GM12878 (cell line): Measurements from ENCODE around the gene XPNPEP2. TPM values are rescaled to one million over a fixed set of nuclear protein-coding genes. Genes with fewer than 3 reads are reported as not detected.

ENCODE experiments used
- ATAC-seq: fragments of 200-7000 bp; cut with Tn5 transposase; 3 replicates; pipeline ENCODE4 v1.9.1; 2020; ENCODE audit warnings: mild to moderate bottlenecking, moderate library complexity
- BruUV-seq: library from RNA; stranded (reverse); fragments of 400-500 nt; replicated peaks from 2 replicates; lab custom pipeline; 2021; lab: Mats Ljungman, UMichigan
- CTCF ChIA-PET: fragments of 300-600 bp; sonication (Branson Sonifier 250); formaldehyde crosslinking; extraction: SDS; loops from one replicate; lab custom pipeline; 2021; ENCODE audit warnings: inconsistent platforms; lab: Yijun Ruan, JAX
- POLR2A ChIA-PET: fragments of 350-600 bp; formaldehyde crosslinking; extraction: SDS; loops from one replicate; lab custom pipeline; 2021; ENCODE audit warnings: inconsistent platforms; lab: Charles Lee
- RAD21 ChIA-PET: fragments of 300-600 bp; sonication (Branson Sonifier 250); formaldehyde crosslinking; loops from one replicate; lab custom pipeline; 2023; ENCODE audit warnings: antibody characterized with exemption; ENCODE audit not compliant: unreplicated experiment; lab: Charles Lee
- SMC1A ChIA-PET: fragments of 300-600 bp; sonication (Branson Sonifier 250); formaldehyde crosslinking; loops from one replicate; lab custom pipeline; 2023; ENCODE audit not compliant: unreplicated experiment, uncharacterized antibody; lab: Charles Lee
- DNase-seq: peaks from one replicate; pipeline ENCODE4 v3.0.0-alpha.2; 2011; ENCODE audit warnings: low read depth, low spot score
- FAIRE-seq: peaks from 3 replicates; lab custom pipeline; 2011; peaks lifted over from hg19 to GRCh38; lab: Jason Lieb, UNC
- H2AFZ ChIP-seq: 2 replicates; pipeline ENCODE4 v1.6.0; 2011; ENCODE audit warnings: low read depth, low read length, control low read depth; ENCODE audit not compliant: control insufficient read depth
- H3K27ac ChIP-seq: 2 replicates; pipeline ENCODE4 v1.5.1; 2011; ENCODE audit warnings: control low read depth; ENCODE audit not compliant: control insufficient read depth, insufficient read depth
- H3K27me3 ChIP-seq, 2 experiments: replicated peaks in 1 of 2; 2 replicates each; pipeline versions ENCODE4 v1.6.0 to v1.6.1; 2011; ENCODE audit warnings: low read length in 1 of 2; ENCODE audit not compliant: control insufficient read depth in 2 of 2, insufficient read depth in 2 of 2
- H3K36me3 ChIP-seq, 2 experiments: 2 replicates each; pipeline ENCODE4 v1.5.1; 2011; ENCODE audit warnings: low read length in 1 of 2; ENCODE audit not compliant: control insufficient read depth in 2 of 2, insufficient read depth in 2 of 2
- H3K4me1 ChIP-seq: 2 replicates; pipeline ENCODE4 v1.6.1; 2011; ENCODE audit warnings: mild to moderate bottlenecking, low read length, moderate library complexity, mixed read lengths; ENCODE audit not compliant: control insufficient read depth, insufficient read depth
- H3K4me2 ChIP-seq: 2 replicates; pipeline ENCODE4 v1.6.0; 2011; ENCODE audit warnings: control low read depth; ENCODE audit not compliant: control insufficient read depth, insufficient read depth
- H3K4me3 ChIP-seq: fragments of 200-600 bp; sonication (generic); 2 replicates; pipeline ENCODE4 v1.5.1; 2016
- H3K79me2 ChIP-seq: 2 replicates; pipeline ENCODE4 v1.6.0; 2011; ENCODE audit warnings: low read length; ENCODE audit not compliant: control insufficient read depth, insufficient read depth
- H3K9ac ChIP-seq: 2 replicates; pipeline ENCODE4 v1.8.0; 2011; ENCODE audit warnings: low read length, control low read depth, mixed read lengths; ENCODE audit not compliant: control insufficient read depth, insufficient read depth
- H3K9me3 ChIP-seq: replicated peaks from 3 replicates; pipeline ENCODE4 v1.5.1; 2011; ENCODE audit warnings: mild to moderate bottlenecking, low read length; ENCODE audit not compliant: control insufficient read depth, insufficient read depth
- H4K20me1 ChIP-seq: 2 replicates; pipeline ENCODE4 v1.6.0; 2011; ENCODE audit not compliant: control insufficient read depth, insufficient read depth
- BHLHE40 ChIP-seq, 2 experiments: fragments of 450-650 bp in 1 of 2; IDR thresholded peaks; 2 replicates each; pipeline ENCODE4 v1.6.1; 2011 to 2017; ENCODE audit warnings: low read depth in 2 of 2, borderline replicate concordance in 1 of 2, improper control_type of control experiment in 1 of 2, low read length in 1 of 2, mild to moderate bottlenecking in 1 of 2
- DPF2 ChIP-seq: fragments of 450-650 bp; IDR thresholded peaks from 2 replicates; pipeline ENCODE4 v1.6.1; 2017; ENCODE audit warnings: mild to moderate bottlenecking
- EED ChIP-seq: sonication (generic); IDR thresholded peaks from 2 replicates; pipeline ENCODE4 v1.6.1; 2016; ENCODE audit warnings: antibody characterized with exemption, low read depth
- FOS ChIP-seq: IDR thresholded peaks from 3 replicates; pipeline ENCODE4 v1.6.1; 2011; ENCODE audit warnings: borderline replicate concordance; ENCODE audit not compliant: insufficient read length; ENCODE audit errors: extremely low read depth
- ZNF207 ChIP-seq: fragments of 450-650 bp; IDR thresholded peaks from 2 replicates; pipeline ENCODE4 v1.6.1; 2014; ENCODE audit warnings: antibody characterized with exemption, mild to moderate bottlenecking, borderline replicate concordance
- WGBS: methylation state at CpG from one replicate; pipeline ENCODE4 v1.1.6; 2016; ENCODE audit warnings: low lambda C conversion rate; ENCODE audit not compliant: insufficient replicate concordance, insufficient coverage; ENCODE audit errors: missing lambda C conversion rate; 5-methylcytosine and 5-hydroxymethylcytosine counted together
- in situ Hi-C: fragments of 300-500 bp; cut with MboI; formaldehyde crosslinking; loops from 9 replicates; pipeline ENCODE4 v1.14.3; 2018; ENCODE audit warnings: mixed read lengths
- intact Hi-C: fragments of 100-400 bp; cut with micrococcal nuclease; formaldehyde crosslinking; loops from one replicate; pipeline ENCODE4 v1.14.2; 2022; ENCODE audit not compliant: unreplicated experiment
- polyA plus RNA-seq, 11 experiments: library from polyadenylated mRNA; depleted of rRNA in 4 of 11; unstranded in 6 of 11; stranded (reverse) in 5 of 11; fragments of >200 nt; fragmentation: Nextera tagmentation in 4 of 11; fragmentation: Illumina TruSeq in 1 of 11; extraction: Ambion mirVana in 4 of 11; extraction: Trizol in 1 of 11; gene quantifications; 1 replicate in 1 of 11; 2 replicates in 10 of 11; pipeline versions ENCODE4 v1.2.1 to v1.2.3, GENCODE V29; 2011 to 2016; ENCODE audit warnings: inconsistent platforms in 2 of 11, missing spikeins in 2 of 11, low read depth in 1 of 11
- total RNA-seq, 4 experiments: library from RNA; depleted of rRNA in 3 of 4; stranded (reverse); fragments of >200 nt in 3 of 4; fragmentation: Illumina TruSeq in 1 of 4; extraction: Trizol in 1 of 4; gene quantifications; 2 replicates each; pipeline versions ENCODE4 v1.2.1 to v1.2.3, GENCODE V29; 2013 to 2021
- TF ChIP-seq, protein P1 (sequence below): fragments of 450-650 bp; conservative IDR thresholded peaks from 2 replicates; pipeline ENCODE4 v1.6.1; 2017; ENCODE audit warnings: mild to moderate bottlenecking, moderate library complexity
- TF ChIP-seq, protein P2 (sequence below): IDR thresholded peaks from 2 replicates; pipeline ENCODE4 v1.6.1; 2011; ENCODE audit warnings: mild to moderate bottlenecking, low read depth, low read length, moderate library complexity; ENCODE audit not compliant: insufficient replicate concordance

The XPNPEP2 gene
- total and polyA plus RNA-seq, 10 of the 15 experiments (the other 5 are each of a cell fraction or from before 2014, with no cell fraction given) = 0.04 to 0.37 (median 0.15) TPM

DNA sequence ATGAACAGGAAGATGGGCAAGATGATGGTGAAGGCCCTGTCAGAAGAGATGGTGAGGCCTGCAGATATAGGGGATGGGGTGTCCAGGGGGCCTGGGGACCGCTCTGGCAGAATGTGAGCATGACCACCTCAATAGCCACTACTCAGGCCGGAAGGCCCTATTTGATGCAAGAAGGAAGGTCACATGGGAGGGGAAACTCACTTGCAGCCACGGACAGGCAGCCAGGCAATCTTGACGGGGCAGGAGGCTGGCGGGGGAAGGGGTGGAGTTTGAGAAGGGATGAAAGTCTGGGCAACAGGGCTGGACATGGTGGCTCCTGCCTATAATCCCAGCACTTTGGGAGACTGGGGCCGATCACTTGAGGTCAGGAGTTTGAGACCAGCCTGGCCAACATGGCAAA lies 49.7 kb downstream of the XPNPEP2 start:
- DNase-seq (no peak), FAIRE-seq (no peak), ATAC-seq (no peak)
- ChIA-PET POLR2A (no interaction called here), RAD21 (no interaction called here), SMC1A (interaction anchor here (14.8 kb wide), 1 partner anchor 19 kb away, joined by 165 read pairs; no protein-coding TSS in a partner anchor)
- Histone ChIP-seq H3K36me3 (peaks cover 13 to 31% of the 10 kb centered on the region in 2 experiments), H3K4me2 (no peak overlapping the region), H3K27ac (no peak overlapping the region), H3K9me3 (no peaks in the 10 kb centered on the region), H2AFZ (no peak overlapping the region), H3K27me3 (no peaks in the 10 kb centered on the region), H3K9ac (no peak overlapping the region), H4K20me1 (no peaks in the 10 kb centered on the region), H3K4me1 (peaks cover 14% of the 10 kb centered on the region), H3K4me3 (no peak overlapping the region), H3K79me2 (peaks cover 37% of the 10 kb centered on the region)
- BruUV-seq = no TSS peak
- in situ Hi-C loops = no loop called here
- intact Hi-C loops = no loop called here
- 78% methylated on average over 6 of the region's 6 CpGs for WGBS
- no peak for TF ChIP-seq EED
- no peak for TF ChIP-seq ZNF207
- TF ChIP-seq BHLHE40 (IDR thresholded peaks at IDR 0.05; ENCODE audit: borderline replicate concordance in 1 of 2, low read depth in 2 of 2, low read length in 1 of 2) = no peak
- TF ChIP-seq, protein P1, sequence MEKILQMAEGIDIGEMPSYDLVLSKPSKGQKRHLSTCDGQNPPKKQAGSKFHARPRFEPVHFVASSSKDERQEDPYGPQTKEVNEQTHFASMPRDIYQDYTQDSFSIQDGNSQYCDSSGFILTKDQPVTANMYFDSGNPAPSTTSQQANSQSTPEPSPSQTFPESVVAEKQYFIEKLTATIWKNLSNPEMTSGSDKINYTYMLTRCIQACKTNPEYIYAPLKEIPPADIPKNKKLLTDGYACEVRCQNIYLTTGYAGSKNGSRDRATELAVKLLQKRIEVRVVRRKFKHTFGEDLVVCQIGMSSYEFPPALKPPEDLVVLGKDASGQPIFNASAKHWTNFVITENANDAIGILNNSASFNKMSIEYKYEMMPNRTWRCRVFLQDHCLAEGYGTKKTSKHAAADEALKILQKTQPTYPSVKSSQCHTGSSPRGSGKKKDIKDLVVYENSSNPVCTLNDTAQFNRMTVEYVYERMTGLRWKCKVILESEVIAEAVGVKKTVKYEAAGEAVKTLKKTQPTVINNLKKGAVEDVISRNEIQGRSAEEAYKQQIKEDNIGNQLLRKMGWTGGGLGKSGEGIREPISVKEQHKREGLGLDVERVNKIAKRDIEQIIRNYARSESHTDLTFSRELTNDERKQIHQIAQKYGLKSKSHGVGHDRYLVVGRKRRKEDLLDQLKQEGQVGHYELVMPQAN = no peak
- no peak for TF ChIP-seq DPF2
- TF ChIP-seq, protein P2, sequence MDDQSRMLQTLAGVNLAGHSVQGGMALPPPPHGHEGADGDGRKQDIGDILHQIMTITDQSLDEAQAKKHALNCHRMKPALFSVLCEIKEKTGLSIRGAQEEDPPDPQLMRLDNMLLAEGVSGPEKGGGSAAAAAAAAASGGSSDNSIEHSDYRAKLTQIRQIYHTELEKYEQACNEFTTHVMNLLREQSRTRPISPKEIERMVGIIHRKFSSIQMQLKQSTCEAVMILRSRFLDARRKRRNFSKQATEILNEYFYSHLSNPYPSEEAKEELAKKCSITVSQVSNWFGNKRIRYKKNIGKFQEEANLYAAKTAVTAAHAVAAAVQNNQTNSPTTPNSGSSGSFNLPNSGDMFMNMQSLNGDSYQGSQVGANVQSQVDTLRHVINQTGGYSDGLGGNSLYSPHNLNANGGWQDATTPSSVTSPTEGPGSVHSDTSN = no peak
- no peak for TF ChIP-seq FOS
- TF ChIP-seq, all 136 proteins: peak for 0
- CTCF ChIA-PET = interaction anchor here (0.6 to 1.7 kb wide), 4 partner anchors 16 to 1899 kb away, joined by 3 to 4 read pairs (median 4); no protein-coding TSS in a partner anchor
